ENCODE results near the gene ZRANB3.
"Not testable (repeated sequence)": the region's sequence is repeated elsewhere in the genome, so short reads cannot be mapped to it uniquely, and the experiment has no call there.

The ZRANB3 gene

DNA sequence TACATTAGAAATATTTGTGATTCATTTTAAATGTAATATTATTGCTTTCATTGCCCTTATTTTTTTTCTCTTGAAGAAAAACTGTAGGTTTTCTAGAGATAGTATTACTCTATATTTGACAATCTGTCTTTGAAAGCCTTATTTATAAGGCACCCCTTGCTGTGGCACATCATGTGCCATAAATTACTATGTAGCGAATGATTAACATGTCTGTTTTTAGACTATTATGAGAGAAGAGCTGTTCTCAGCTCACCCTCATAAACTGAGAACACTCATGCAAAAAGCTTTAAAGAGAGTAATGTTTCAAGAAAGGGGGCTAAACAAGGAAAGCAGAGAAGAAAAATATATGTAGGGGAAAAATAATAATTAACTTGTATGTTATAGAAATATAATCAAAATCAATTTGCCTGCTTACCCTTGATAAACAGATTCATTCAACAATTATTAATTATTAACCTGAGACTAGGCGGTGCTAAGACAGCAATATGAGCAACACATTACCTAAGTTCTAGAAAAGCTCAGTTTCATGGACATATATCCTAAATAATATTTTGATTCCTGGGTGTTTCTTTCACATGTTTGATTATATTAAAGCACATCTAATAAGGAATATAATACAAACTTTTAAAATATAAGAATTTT lies 409.9 kb downstream of the ZRANB3 start:
- no peak for DNase-seq

- DNase-seq = no peak
These were observed 411.4 kb downstream of the ZRANB3 start for GRCh38 chr2:135119582-135119981.

- DNase-seq = no peak
These were observed 417.7 kb downstream of the ZRANB3 start for GRCh38 chr2:135113322-135113721.

- DNase-seq = not testable (repeated sequence)
These were observed 425.3 kb downstream of the ZRANB3 start for GRCh38 chr2:135105513-135106316.

DNA sequence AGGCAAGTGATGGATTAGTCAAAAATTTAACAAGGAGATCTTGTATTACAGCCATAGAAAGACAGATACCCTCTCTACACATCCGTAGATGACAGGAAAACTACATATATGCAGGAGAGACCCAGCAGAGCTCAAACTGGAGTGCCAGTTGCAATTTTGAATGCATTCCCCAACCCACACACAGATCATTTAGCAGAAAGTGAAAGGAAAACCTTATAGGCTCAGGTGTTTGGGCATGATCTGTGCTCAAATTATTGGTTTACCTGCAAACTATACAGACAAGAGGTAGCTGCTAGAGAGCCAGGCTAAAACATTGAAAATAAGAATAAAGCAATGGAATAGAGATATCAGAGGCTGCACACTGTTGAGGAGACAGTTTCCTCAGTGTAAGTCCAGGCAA lies 427.2 kb downstream of the ZRANB3 start:
- DNase-seq = no peak

GRCh38 chr2:135099802-135100483 lies 431.1 kb downstream of the ZRANB3 start:
- DNase-seq = no peak

DNA sequence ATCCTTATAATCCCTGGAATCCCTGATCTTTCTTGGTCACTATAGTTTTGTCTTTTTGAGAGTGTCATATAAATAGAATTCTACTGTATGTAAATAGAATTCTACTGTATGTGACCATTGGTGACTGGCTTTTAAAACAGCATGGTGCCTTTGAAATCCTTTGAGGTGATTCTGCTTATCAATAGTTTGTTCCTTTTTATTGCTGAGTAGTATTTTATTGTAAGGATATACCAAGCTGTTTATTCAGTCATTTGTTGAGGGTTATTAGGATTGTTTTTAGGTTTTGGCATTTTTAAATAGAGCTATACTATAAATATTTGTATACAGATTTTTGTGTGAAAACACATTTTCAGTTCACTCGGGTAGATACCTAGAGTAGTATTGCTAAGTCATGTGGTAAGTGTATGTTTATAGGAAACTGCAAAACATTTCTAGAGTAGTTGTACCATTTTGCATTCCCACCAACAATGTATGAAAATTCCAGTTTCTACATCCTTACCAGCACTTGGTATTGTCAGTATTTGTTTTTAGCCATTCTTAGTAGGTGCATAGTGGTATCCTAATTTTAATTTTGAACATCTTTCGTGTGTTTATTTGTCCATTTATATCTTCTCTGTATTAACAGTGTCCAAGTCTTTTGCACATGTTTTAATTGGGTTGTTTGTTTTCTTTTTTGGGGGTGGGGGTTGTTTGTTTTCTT lies 433.3 kb downstream of the ZRANB3 start:
- no peak for DNase-seq

DNA sequence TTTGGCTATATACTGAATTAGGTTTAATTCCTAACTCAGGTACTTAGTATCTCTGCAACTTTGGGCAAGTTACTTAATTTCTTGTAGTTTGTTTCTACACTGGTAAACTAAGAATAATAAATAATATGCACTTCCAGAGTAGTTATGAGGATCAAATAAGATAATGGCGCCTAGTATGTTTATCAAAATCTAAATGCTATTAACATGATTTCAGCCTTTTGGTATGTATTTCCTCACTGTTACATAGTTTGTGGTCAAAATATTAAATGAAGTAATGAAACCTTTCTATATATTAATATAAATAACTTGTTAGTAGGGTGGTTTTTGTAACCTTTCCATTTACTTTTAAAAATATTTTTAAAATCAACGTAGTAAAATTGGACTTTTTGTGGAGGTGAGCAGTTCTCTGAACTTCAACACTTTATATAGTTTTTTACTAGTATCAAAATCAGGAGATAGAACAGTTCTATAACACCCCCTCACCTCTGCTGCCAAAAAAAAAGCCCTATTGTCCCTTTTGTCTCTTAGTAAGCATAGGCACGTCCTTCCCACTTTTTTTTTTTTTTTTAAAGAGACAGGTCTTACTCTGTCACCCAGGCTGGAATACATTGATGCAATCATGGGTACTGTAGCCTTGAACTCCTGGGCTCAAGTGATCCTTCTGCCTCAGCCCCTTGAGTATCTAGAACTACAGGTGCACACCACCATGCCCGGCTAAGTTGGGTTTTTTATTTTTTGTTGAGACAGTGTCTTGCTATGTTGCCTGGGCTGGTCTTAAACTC lies 434.2 kb downstream of the ZRANB3 start:
- no peak for DNase-seq

GRCh38 chr2:135095591-135095990 lies 435.4 kb downstream of the ZRANB3 start:
- DNase-seq = no peak

DNA sequence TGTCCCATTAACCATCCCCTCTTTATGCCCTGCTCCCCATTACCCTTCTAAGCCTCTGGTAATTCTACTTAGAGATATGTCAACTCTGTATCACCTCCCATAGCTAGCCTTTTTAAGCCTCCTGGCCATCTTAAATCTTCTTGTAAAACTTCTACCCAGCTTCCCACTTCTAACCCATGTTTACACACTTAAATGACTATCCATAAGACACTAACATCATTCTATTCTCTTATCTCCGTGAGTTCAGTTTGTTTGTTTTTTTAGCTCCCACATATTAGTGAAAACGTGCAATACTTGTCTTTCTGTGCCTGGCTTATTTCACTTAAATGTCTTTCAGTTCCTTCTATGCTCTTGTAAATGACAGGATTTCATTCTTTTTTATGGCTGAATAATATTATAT lies 436.5 kb downstream of the ZRANB3 start:
- no peak for DNase-seq

- no peak for DNase-seq
These were observed 437.2 kb downstream of the ZRANB3 start for GRCh38 chr2:135093670-135094330.

DNA sequence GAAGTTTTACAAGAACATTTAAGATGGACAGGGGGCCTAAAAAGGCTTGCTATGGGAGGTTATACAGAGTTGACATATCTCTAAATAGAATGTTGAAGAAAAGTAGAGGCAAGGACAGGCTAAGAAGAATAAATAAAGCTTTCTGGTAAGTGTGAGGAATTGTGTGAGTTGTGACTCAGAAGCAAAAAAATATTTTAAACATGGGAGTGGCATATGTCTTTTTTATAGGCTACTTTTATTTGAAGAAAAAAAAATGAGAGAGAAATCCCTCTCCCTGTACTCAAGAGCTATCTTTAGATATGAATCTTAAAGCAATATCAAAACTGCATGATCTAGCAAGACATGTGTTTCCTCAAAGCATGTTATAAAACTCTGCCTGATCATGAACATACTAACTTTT lies 437.8 kb downstream of the ZRANB3 start:
- no peak for DNase-seq

DNA sequence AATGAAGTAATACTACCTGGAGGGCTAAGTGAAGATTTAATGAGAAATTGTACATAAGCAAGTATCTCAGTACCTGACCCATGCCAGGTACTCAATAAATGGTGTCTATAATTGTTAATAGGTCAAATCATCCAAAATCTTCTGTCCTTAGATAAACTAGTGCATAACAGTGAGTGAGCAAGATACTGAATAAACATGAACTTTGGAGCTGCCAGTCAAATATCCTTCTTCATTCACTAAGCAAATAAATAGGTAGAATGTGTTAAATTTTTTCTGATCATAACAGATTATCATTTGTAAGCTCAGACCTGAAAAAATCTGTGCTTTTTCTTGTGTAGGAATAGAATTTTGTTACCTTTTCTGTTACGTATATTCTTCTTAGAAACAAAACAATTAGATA lies 439.3 kb downstream of the ZRANB3 start:
- no peak for DNase-seq

DNA sequence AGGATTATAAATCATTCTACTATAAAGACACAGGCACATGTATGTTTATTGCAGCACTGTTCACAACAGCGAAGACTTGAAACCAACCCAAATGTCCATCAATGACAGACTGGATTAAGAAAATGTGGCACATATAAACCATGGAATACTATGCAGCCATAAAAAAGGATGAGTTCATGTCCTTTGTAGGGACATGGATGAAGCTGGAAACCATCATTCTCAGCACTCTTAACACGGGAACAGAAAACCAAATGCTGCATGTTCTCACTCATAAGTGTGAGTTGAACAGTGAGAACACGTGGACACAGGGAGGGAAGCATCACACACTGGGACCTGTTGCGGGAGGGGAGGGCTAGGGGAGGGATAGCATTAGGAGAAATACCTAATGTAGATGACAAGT lies 441.4 kb downstream of the ZRANB3 start:
- not testable (repeated sequence) for DNase-seq
